ENCODE data around the gene PGA4.
"Not testable (repeated sequence)": the region's sequence is repeated elsewhere in the genome, so short reads cannot be mapped to it uniquely, and the experiment has no call there.

Gene PGA4

GRCh38 chr11:61207636-61208310, 14.4 kb upstream of the PGA4 start:
- DNase-seq = not testable (repeated sequence)

DNA sequence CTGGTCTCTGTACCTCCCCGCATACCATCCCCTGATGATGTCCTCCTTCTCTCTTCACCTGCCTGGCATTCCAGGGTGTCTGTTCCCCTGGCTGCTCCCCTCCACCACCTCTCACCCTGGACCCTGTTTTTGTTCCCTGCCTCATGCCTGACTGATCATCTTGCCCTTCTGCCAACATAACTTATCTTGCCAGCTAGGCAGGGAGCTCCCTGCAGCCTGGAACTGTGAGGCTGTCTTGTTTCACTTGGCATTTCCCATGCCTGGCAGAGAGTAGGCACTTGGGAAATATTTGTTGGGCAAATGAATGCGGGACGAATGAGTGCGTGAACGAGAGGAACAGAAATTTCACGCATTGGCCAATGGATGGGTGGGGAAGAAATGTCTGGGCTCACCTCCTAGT, 11.5 kb upstream of the PGA4 start:
- DNase-seq = not testable (repeated sequence)

GRCh38 chr11:61211327-61211952, 10.7 kb upstream of the PGA4 start:
- DNase-seq = not testable (repeated sequence)

- DNase-seq = not testable (repeated sequence)
Measured at GRCh38 chr11:61212202-61212601, 9.9 kb upstream of the PGA4 start.

DNA sequence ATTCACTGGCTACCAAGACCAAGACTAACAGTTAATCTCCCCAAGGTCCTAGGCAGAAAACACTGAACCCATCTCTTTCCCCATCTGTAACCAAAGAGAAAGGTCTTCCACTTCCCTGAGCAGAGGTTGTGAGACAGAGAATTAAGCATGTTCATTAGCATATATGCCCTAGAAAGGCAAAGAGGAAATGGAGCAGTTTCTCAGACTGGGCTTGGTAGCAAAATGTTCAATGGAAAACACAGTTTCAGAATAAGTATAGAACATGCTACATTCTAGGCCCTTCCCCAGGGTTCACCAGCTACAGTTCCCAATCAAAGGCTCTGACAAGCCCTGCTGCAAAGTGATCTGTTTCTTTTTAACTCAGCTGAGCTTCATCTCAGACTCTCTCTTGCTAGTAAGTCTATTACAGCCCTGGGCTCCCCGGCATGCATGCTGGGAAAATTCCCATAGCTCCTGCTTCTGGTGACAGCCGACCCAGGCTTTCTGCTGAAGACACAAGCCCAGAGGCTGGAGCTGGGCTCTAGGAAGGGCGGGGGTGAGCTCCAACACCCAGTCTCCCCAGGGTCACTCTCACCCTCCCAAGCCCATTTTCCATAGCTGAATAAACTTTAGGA, 8.3 kb upstream of the PGA4 start:
- DNase-seq = not testable (repeated sequence)

GRCh38 chr11:61218306-61218705, 3.8 kb upstream of the PGA4 start:
- not testable (repeated sequence) for DNase-seq

DNA sequence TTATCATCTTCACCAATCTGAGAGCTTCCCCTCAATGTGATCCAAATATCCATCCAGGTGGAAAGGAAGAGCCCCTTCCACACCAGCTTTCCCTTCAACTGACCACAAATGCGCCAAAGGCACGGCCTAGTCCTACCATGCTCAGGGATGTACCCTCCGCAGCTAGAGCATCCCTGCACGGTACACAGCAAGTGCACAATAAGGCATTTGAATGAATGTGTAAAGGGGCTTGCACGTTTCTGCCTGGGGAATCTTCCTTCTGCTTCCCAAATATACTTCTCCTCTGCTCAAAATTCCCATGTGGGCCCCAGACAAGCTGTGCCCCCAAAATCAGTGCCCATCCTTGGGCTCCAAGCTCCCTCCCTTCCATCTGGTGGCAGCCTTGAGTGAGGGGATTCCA, 3.1 kb upstream of the PGA4 start:
- not testable (repeated sequence) for DNase-seq

- not testable (repeated sequence) for DNase-seq
Measured at GRCh38 chr11:61222692-61223091, 545 bp downstream of the PGA4 start.

GRCh38 chr11:61226457-61227137, 4.5 kb downstream of the PGA4 start:
- DNase-seq = not testable (repeated sequence)

DNA sequence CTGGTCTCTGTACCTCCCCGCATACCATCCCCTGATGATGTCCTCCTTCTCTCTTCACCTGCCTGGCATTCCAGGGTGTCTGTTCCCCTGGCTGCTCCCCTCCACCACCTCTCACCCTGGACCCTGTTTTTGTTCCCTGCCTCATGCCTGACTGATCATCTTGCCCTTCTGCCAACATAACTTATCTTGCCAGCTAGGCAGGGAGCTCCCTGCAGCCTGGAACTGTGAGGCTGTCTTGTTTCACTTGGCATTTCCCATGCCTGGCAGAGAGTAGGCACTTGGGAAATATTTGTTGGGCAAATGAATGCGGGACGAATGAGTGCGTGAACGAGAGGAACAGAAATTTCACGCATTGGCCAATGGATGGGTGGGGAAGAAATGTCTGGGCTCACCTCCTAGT, 7.3 kb downstream of the PGA4 start:
- DNase-seq = not testable (repeated sequence)

GRCh38 chr11:61231033-61231432, 8.9 kb downstream of the PGA4 start:
- not testable (repeated sequence) for DNase-seq

- not testable (repeated sequence) for DNase-seq
Measured at GRCh38 chr11:61231585-61231984, 9.4 kb downstream of the PGA4 start.

- DNase-seq = not testable (repeated sequence)
Measured at GRCh38 chr11:61232548-61233145, 10.5 kb downstream of the PGA4 start.

- DNase-seq = not testable (repeated sequence)
Measured at GRCh38 chr11:61237130-61237529, 15.0 kb downstream of the PGA4 start.

DNA sequence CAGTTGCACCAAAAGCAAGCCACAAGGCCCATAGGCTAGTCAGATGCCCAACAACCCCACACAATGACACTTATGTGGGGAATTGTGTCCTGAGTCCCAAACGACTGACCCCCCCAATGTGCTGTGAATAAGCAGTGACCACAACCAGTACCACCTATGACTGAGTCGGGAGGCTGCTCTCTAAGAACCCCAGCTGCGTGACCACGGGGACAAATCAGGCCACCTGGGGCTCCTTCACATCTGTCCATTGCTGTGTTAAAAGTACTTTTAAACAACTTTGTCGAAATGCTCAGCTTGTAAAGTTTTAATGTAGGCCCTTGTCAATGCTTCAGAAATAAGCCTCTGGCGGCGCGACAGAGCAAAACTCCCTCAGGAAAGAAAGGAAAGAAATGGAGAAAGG, 18.1 kb downstream of the PGA4 start:
- DNase-seq = not testable (repeated sequence)

DNA sequence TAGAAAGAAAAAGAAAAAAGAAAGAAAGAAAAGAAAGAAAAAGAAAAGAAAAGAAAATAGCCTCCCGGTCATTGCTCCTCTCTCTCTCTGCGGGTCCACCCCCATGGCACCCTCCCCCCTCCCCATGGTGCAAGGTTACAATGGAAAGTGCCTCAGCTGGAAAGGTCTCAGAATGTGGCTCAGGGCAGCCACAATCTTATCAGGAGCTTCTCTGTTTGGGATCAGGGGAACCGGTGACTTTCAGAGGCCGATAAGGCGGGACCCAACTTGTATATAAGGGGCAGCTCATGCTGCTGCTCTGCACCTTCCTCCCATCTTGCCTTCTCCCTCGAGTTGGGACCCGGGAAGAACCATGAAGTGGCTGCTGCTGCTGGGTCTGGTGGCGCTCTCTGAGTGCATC, 18.7 kb downstream of the PGA4 start, which contains the start of gene PGA5:
PGA5 (plus strand) TSS at position 301 of the 400 bp plus-strand sequence; CDS start at position 353, 52 bp downstream.
- DNase-seq = not testable (repeated sequence)

DNA sequence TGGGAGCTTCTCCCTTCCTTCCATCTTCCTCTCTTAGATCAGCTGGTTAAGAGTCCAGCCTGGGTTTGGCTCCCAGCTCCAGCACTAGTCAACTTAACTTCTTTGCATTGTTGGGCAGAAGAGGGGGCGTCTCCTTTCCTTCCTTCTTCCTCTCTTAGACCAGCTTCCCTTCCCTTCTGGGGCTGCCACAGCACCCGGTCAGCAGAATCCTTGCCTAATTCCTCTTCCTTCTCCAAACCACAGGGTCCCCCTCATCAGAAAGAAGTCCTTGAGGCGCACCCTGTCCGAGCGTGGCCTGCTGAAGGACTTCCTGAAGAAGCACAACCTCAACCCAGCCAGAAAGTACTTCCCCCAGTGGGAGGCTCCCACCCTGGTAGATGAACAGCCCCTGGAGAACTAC, 19.4 kb downstream of the PGA4 start:
- not testable (repeated sequence) for DNase-seq

GRCh38 chr11:61245284-61245964, 23.3 kb downstream of the PGA4 start:
- DNase-seq = not testable (repeated sequence)

DNA sequence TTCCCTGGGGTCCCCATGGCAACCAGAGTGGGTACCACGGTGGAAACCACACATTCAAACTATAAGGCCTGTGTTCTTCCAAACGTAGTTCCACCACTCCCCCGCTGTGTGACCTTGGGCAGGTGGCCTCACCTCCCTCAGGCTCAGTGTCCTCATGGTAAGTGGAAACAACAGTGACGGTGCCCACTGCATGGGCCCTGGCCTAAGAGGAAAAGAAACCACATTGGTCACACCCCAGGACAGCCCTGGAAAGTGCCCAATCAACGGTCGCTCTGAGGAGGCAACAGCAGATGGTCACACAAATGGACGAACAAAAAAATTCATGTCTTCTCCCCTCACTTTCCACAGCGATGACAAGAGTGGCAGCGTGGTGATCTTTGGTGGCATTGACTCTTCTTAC, 25.9 kb downstream of the PGA4 start:
- DNase-seq = not testable (repeated sequence)

- DNase-seq = not testable (repeated sequence)
Measured at GRCh38 chr11:61249201-61249600, 27.1 kb downstream of the PGA4 start.

- not testable (repeated sequence) for DNase-seq
Measured at GRCh38 chr11:61250796-61251765, 28.9 kb downstream of the PGA4 start.

Data from activated CD8-positive, alpha-beta memory T cell treated with anti-CD3 and anti-CD28 coated beads for 24 hours (primary cell).